DND-41 (cell line): Measurements from ENCODE around the gene NF2.

Experiments used
- EZH2 ChIP-seq: IDR thresholded peaks from 3 replicates; pipeline ENCODE4 v1.6.1; 2012; ENCODE audit warnings: borderline replicate concordance, low read depth, mild to moderate bottlenecking, moderate library complexity, low read length, inconsistent platforms; ENCODE audit not compliant: severe bottlenecking
- TF ChIP-seq, protein P1 (sequence below): IDR thresholded peaks from 2 replicates; pipeline ENCODE4 v1.5.1; 2012; ENCODE audit warnings: borderline replicate concordance, low read length, moderate library complexity, mild to moderate bottlenecking; ENCODE audit not compliant: poor library complexity, severe bottlenecking; ENCODE audit errors: extremely low read depth

DNA sequence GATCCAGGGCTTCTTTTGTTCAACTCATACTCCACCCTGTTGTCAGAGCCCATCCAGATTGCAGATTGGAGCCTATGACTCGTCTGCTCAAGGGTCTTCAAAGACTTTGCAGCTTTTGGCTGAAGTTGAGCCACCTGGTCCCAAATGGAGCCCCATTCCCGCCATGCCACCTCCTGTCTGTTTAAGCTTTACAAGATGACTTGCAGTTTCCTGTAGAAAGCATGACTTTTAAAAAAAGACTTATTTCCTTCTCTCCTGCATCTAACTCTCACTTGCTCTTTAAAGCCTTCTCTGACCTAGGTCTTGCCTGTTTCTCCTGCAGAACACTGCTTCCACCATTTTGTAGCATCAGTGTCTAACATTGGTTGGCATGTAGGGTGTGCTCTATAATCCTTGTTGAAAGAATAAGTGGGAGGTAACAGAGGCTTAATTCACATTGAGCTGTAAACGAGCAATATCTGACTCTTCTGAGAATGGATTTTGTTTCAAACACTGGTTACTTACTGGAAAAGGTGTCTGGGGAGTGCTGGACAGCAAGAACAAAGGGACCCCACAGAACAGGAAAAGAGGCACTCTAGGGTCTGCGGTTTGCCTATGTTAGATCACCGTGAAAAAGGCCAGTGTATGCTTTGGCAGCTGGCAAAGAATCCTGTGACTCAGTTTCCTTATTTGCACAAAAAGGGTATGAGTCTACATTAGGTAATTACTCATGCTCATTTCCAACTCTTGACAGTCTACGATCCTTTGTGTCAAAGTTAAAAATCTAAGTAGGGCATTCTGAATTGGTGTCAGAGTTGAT, 30.3 kb downstream of the NF2 start:
- TF ChIP-seq, protein P1, sequence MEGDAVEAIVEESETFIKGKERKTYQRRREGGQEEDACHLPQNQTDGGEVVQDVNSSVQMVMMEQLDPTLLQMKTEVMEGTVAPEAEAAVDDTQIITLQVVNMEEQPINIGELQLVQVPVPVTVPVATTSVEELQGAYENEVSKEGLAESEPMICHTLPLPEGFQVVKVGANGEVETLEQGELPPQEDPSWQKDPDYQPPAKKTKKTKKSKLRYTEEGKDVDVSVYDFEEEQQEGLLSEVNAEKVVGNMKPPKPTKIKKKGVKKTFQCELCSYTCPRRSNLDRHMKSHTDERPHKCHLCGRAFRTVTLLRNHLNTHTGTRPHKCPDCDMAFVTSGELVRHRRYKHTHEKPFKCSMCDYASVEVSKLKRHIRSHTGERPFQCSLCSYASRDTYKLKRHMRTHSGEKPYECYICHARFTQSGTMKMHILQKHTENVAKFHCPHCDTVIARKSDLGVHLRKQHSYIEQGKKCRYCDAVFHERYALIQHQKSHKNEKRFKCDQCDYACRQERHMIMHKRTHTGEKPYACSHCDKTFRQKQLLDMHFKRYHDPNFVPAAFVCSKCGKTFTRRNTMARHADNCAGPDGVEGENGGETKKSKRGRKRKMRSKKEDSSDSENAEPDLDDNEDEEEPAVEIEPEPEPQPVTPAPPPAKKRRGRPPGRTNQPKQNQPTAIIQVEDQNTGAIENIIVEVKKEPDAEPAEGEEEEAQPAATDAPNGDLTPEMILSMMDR = no peak
- TF ChIP-seq EZH2 = no peak
